DMS153 treated with DMSO at 0.1 percent for 48 hours (cell line): Measurements from ENCODE around the gene CNDP1.
A peak's percentile ranks its signal among the peaks of the same experiment; 100 is the strongest.

Experiments used
- DNase-seq: peaks from one replicate; lab custom pipeline; 2025; ENCODE audit not compliant: unreplicated experiment; lab: John Stamatoyannopoulos, UW

The CNDP1 gene

DNA sequence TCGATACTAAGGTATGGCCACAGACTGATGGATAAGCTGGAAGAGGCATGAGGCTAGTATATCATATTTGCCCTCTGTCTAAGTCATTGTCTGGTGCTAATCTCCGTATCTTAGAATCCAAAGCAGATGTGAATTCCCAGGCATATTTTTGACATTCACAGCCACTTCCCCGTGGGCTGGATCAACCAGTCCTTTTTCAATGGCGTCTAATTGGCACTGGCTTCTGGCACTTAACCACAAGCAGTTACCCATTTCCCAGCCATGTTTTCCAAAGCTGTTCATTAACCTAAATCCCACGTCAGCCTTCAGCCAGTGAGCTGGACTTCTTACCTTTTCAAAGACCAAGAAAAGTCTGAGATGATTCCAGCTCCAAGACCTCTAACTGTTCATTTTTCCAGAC, 42.7 kb downstream of the CNDP1 start:
- DNase-seq, result no peak

DNA sequence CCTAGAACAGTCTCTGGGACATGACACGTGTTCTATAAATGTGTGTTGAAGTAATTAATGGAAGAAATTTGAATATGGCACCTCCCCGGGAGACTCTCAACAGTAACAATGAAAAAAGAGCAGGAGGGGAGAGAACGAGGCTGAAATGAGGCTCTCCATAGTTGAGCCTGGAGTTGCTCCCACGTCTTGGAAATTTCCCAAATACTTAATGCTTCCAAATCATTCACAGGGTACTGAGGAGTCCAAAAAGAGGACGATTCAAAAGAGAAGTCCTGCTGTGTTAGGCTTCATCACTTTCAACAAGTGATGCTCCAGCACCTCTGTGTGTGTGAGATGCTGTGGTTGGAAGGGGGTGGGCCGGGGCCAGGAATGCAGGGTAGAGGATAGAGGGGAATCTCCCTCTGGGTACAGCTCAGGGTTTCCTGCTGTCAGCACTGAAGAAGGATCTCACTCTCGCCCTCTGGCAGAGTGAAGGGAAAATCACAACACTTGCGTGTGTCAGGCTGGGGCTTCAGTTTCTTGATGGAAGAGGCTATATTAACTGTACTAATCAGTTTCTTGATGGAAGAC, 45.3 kb downstream of the CNDP1 start:
- DNase-seq, result no peak

GRCh38 chr18:74582642-74583041, 48.3 kb downstream of the CNDP1 start:
- DNase-seq, result no peak

DNA sequence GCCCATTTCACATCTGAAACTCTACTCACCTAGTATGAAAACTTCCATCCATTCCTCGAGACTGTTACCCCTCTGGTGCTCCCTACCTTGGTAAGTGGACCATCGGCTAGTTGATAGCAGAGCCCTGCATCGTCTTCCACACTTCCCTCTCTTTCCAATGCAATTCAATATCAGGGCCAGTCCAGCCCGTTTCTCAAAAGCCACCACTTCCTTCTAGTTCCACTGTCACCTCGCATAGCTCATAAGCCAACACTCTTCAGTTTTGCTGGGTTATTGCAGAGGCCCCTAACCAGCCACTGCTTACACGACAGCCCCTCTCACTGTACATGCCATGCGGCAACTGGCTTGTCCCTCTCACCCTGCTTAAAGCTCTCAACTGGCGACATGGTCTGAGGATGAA, 53.1 kb downstream of the CNDP1 start:
- no peak for DNase-seq

GRCh38 chr18:74589021-74589420, 54.7 kb downstream of the CNDP1 start:
- no peak for DNase-seq

- no peak for DNase-seq
Observed at GRCh38 chr18:74589811-74590210, 55.5 kb downstream of the CNDP1 start.

DNA sequence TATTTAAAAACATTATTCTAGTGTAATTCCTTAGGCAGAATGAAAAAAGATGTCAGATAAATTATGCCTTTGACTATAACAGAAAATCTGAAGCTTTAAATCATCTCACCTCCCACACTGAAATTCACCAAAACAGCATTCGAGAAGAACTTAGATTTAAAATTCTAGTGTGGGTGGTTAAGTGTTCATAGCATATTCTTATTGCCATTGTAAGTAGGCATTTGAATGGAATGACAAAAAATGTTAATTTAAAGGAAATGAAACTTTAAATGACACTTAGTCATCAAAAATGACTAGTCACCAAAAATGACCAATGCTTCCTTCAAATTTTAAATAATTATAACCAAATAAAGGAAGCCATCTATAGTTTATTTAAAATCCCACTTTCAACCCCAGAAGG, 56.4 kb downstream of the CNDP1 start:
- no peak for DNase-seq

GRCh38 chr18:74595431-74595830, 61.1 kb downstream of the CNDP1 start:
- no peak for DNase-seq

DNA sequence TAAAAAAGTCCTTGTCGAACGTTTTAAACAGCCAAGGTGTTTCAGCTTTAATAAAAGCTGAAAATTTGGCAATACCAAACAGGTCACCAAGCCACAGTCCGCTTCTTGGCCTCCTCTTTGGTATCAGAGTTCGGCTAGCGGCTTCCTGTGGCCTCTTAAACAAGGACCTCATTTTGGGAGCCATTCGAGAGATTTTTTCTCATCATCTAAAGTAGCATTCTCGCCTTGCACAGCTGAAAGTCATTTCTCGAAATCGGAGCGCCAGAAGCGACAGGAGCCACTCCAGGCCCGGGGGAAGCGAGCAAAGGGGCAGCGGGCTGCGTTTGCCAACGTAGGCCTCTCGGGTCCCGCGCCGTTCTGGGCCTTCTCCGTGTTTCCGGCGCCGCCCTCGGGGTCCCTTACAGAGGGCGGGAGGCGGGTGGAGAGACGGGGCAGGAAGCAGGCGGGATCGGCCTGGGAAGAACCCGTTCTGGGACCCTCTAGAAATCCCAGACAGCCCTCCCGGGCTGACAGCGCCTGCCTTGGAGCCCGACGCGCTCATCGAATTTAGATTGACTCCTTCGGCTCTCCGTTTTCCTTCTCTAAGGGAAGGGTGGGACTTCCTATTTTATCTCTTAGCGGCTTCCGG, 62.8 kb downstream of the CNDP1 start:
- no peak for DNase-seq

- DNase-seq, result peak; percentile 61
Observed at GRCh38 chr18:74597662-74598349, 63.5 kb downstream of the CNDP1 start, which contains the start of gene ZNF407. Gene ZNF407, plus strand, starts transcription at chr18:74597870. Its CDS starts 33,150 bp downstream, at chr18:74631020.

GRCh38 chr18:74598350-74599001, 64.2 kb downstream of the CNDP1 start:
- no peak for DNase-seq

GRCh38 chr18:74604361-74604760, 70.1 kb downstream of the CNDP1 start:
- no peak for DNase-seq

GRCh38 chr18:74604774-74605173, 70.5 kb downstream of the CNDP1 start:
- no peak for DNase-seq

DNA sequence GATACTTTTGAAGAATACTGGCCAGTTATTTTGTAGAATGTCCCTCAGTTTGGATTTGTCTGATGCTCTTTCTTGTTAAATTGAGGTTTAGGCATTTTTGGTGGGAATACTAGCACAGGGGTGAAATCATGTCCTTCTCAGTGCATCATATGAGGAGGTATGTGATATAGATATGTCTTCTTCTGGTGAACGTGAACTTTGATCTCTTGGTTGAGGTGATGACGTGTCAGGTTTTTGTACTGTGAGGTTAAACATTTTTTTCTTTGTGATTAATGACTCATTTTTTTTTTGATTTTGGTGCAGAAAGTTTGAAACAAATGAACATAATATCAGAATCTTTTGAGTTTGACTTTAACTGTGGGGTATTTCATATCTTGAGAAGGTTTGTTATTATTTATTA, 74.4 kb downstream of the CNDP1 start:
- DNase-seq, result no peak

GRCh38 chr18:74609535-74609934, 75.2 kb downstream of the CNDP1 start:
- DNase-seq, result no peak

DNA sequence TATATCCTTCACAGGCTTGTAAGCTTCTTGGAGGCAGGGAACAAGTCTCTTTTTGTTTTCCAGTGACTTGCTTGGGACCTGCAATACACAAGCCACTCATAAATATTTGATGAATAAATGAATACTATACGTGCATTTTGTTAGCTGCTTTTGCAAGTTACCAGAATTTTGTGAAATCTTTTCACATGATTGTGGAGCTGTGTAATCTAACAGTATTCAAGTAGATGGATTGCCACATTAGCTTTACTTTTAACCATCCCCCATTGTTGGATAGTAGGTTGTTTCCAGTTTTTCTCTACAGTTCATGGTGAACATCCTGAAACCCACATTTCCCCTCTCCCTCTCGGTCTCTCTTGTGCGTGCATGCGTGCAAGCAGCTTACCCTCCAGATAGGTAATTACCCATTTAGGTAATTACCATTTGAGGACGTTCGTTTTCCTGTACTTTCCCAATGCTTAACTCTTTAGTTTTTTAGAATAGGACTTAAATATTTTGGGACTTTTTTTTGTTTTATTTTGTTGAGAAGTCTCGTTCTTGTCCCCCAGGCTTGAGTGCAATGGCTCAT, 75.8 kb downstream of the CNDP1 start:
- DNase-seq, result no peak

DNA sequence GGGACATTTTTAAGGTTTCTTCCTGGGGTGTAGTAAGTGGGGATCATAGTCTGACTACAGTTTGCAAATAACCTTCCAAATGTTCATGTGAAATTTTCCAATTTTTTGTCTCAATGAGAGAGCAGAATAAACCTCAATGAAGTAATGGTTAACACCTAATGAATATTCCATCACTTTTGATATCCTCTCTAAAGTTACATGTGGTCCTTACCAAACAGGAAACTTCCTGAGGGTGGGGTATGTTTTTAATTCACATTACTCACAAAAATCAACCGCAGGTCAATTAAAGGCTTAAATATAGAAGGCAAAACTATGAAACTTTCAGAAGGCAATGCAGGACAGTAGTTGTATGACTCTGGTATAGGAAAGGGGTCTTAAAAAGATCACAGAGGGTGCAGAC, 76.6 kb downstream of the CNDP1 start:
- DNase-seq, result no peak

- DNase-seq, result no peak
Observed at GRCh38 chr18:74611765-74612164, 77.5 kb downstream of the CNDP1 start.

DNA sequence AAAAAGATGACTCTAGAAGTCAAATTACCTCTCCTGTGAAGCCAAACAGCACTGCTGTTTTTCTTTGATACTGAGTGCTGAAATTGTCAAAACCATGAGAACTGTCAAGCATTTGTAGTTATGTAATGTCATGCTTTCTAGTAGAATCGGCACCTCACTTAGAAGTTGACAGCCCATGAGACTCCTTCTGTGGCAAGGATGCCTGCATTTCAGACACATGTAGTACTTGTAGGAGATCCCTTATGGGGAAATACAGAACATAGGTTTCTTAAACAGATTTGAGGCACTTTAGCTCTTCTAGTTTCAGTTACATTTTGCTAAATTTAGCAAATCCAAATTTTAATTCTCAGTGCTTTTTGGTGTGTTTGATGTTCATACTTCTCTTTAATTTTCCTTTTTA, 79.1 kb downstream of the CNDP1 start:
- DNase-seq, result no peak

DNA sequence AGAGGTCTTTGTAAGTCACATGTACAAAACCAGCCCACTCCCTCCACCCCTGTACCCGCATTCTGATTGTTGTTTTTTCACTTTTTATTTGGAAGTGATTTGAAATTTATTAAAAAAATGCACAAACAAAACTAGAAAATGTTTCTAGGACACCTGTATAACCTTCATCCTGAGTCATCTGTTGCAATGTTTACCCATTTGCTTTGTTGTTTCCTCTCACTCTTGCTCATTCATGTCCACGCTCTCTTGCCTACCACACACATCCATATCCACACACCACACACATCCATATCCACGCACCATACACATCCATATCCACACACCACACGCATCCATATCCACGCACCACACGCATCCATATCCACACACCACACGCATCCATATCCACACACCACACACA, 82.2 kb downstream of the CNDP1 start:
- DNase-seq, result no peak

GRCh38 chr18:74617486-74617885, 83.2 kb downstream of the CNDP1 start:
- no peak for DNase-seq

DNA sequence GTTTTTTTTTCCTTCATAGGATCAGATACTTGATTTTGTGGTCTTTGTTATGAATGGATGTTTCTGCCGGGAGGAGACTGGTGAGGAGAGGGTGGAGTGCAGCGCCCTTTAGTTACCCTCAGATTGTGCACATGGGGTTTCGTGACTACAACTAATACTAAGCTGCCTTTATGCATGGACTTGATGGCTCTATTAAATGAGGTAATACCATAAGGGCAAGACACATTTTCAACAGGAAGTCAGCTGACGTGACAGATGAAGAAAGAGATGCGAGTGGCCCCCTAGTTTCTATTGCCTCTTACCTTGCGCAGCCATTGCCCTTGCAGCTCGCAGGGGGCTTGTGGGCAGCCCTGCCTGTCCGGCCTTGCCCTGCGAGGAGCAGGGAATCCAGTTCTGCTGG, 87.8 kb downstream of the CNDP1 start:
- DNase-seq, result no peak
